ENCODE measurements around the gene RNF224. TPM values are rescaled to one million over a fixed set of nuclear protein-coding genes. Genes with fewer than 3 reads are reported as not detected.

RNF224 gene
- total and polyA plus RNA-seq, 2 of the 13 experiments (the other 11 are each of a cell fraction or from before 2014, with no cell fraction given): 0.09 TPM; not detected in 1

DNA sequence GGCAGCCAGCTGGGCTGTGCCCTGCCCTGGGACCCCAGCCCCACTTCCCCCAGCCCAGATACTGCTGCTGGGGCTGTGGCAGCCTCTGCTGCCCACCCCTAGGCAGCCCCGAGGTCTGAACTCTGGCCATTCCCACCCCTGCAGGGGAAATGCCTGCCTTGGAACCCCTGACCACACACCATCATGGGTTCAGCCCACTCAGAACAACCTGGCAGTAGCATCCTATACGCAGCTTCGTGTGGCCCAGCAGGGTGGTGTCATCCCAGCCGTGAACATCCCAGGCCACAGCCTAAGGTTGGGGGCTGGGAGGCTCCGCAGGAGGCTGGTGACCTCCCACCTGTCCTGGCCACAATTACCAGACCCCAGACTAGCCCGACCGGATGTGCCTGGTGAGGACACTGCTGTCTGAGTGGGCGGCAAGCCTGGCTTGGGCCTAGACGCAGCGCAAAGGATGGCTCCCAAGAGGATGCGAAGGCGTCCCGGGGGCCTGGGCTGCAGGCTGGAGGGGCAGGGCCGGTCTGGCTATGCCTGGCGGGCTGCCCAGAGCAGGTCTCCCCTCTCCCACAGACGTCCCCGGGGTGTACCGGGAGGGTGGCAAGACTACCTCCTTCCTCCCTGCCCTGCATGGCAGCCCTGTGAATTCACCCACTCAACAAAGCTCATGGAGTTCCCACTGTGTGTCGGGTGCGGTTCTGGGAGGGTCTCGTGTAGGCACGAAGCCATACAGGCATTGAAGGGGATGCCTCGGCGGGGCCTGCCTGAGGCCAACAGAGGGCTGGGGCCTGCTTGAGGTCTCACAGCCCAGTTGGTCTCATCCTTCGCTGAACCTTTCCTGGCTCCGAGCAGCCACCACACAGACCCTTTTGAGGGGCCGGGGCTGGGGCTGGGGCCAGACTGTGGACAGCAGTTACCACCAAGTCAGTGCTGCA, 1.9 kb downstream of the RNF224 start (continued):
- TF ChIP-seq, protein P1, sequence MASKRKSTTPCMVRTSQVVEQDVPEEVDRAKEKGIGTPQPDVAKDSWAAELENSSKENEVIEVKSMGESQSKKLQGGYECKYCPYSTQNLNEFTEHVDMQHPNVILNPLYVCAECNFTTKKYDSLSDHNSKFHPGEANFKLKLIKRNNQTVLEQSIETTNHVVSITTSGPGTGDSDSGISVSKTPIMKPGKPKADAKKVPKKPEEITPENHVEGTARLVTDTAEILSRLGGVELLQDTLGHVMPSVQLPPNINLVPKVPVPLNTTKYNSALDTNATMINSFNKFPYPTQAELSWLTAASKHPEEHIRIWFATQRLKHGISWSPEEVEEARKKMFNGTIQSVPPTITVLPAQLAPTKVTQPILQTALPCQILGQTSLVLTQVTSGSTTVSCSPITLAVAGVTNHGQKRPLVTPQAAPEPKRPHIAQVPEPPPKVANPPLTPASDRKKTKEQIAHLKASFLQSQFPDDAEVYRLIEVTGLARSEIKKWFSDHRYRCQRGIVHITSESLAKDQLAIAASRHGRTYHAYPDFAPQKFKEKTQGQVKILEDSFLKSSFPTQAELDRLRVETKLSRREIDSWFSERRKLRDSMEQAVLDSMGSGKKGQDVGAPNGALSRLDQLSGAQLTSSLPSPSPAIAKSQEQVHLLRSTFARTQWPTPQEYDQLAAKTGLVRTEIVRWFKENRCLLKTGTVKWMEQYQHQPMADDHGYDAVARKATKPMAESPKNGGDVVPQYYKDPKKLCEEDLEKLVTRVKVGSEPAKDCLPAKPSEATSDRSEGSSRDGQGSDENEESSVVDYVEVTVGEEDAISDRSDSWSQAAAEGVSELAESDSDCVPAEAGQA (IDR thresholded peaks at IDR 0.05; ENCODE audit: low read depth): no peak
- TF ChIP-seq, protein P1 (CRISPR knock-in tag; IDR thresholded peaks at IDR 0.05; ENCODE audit: borderline replicate concordance): no peak
- TF ChIP-seq HOXA3 (CRISPR knock-in tag; IDR thresholded peaks at IDR 0.05) (no peak; the same call in 1 of the 2 replicates), ZNF501 (CRISPR knock-in tag; IDR thresholded peaks at IDR 0.05) (0 out of 2 replicates have a peak, but pooled peaks have one; percentile 21), ATF7-NPFF (CRISPR knock-in tag; IDR thresholded peaks at IDR 0.05; ENCODE audit: low read depth) (no peak; the same call in 1 of the 2 replicates), ZNF761 (CRISPR knock-in tag; conservative IDR thresholded peaks at IDR 0.05) (0 out of 2 replicates have a peak, but pooled peaks have one; percentile 9), PHF20 (CRISPR knock-in tag; IDR thresholded peaks at IDR 0.05) (no peak), ZNF33B (CRISPR knock-in tag; IDR thresholded peaks at IDR 0.05) (no peak), SIN3B (IDR thresholded peaks at IDR 0.05; ENCODE audit: low read length) (no peak), RBAK (CRISPR knock-in tag; IDR thresholded peaks at IDR 0.05) (no peak), ZNF143 (CRISPR knock-in tag; IDR thresholded peaks at IDR 0.05) (no peak), DMAP1 (CRISPR knock-in tag; IDR thresholded peaks at IDR 0.05) (no peak), EZH2 (conservative IDR thresholded peaks at IDR 0.05; ENCODE audit: low read depth, low read length) (no peak), FOXM1 (CRISPR knock-in tag; IDR thresholded peaks at IDR 0.05) (no peak), SMARCE1 (IDR thresholded peaks at IDR 0.05; ENCODE audit: borderline replicate concordance) (no peak)
- TF ChIP-seq, protein P2, sequence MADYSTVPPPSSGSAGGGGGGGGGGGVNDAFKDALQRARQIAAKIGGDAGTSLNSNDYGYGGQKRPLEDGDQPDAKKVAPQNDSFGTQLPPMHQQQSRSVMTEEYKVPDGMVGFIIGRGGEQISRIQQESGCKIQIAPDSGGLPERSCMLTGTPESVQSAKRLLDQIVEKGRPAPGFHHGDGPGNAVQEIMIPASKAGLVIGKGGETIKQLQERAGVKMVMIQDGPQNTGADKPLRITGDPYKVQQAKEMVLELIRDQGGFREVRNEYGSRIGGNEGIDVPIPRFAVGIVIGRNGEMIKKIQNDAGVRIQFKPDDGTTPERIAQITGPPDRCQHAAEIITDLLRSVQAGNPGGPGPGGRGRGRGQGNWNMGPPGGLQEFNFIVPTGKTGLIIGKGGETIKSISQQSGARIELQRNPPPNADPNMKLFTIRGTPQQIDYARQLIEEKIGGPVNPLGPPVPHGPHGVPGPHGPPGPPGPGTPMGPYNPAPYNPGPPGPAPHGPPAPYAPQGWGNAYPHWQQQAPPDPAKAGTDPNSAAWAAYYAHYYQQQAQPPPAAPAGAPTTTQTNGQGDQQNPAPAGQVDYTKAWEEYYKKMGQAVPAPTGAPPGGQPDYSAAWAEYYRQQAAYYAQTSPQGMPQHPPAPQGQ (CRISPR knock-in tag; IDR thresholded peaks at IDR 0.05; ENCODE audit: borderline replicate concordance): no peak
- TF ChIP-seq, protein P3, sequence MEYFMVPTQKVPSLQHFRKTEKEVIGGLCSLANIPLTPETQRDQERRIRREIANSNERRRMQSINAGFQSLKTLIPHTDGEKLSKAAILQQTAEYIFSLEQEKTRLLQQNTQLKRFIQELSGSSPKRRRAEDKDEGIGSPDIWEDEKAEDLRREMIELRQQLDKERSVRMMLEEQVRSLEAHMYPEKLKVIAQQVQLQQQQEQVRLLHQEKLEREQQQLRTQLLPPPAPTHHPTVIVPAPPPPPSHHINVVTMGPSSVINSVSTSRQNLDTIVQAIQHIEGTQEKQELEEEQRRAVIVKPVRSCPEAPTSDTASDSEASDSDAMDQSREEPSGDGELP (IDR thresholded peaks at IDR 0.05; ENCODE audit: borderline replicate concordance, low read depth): no peak
- TF ChIP-seq, protein P4, sequence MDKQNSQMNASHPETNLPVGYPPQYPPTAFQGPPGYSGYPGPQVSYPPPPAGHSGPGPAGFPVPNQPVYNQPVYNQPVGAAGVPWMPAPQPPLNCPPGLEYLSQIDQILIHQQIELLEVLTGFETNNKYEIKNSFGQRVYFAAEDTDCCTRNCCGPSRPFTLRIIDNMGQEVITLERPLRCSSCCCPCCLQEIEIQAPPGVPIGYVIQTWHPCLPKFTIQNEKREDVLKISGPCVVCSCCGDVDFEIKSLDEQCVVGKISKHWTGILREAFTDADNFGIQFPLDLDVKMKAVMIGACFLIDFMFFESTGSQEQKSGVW (CRISPR knock-in tag; IDR thresholded peaks at IDR 0.05; ENCODE audit: borderline replicate concordance): no peak
- TF ChIP-seq, protein P5, sequence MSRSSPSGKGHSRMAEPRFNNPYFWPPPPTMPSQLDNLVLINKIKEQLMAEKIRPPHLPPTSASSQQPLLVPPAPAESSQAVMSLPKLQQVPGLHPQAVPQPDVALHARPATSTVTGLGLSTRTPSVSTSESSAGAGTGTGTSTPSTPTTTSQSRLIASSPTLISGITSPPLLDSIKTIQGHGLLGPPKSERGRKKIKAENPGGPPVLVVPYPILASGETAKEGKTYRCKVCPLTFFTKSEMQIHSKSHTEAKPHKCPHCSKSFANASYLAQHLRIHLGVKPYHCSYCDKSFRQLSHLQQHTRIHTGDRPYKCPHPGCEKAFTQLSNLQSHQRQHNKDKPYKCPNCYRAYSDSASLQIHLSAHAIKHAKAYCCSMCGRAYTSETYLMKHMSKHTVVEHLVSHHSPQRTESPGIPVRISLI (CRISPR knock-in tag; IDR thresholded peaks at IDR 0.05; ENCODE audit: borderline replicate concordance): no peak
